Omental fat pad (tissue), 4 donors: Measurements from ENCODE around the gene ACTR1A. TPM values are rescaled to one million over a fixed set of nuclear protein-coding genes. Genes with fewer than 3 reads are reported as not detected.
"Not testable (repeated sequence)": the region's sequence is repeated elsewhere in the genome, so short reads cannot be mapped to it uniquely, and the experiment has no call there.

Source experiments
- ATAC-seq: fragments of 150-250 bp; one replicate; pipeline ENCODE4 v1.9.1; 2016; ENCODE audit warnings: mild to moderate bottlenecking, moderate library complexity; ENCODE audit not compliant: low FRiP score
- DNase-seq: peaks from one replicate; pipeline ENCODE4 v3.0.0-alpha.2; 2019; ENCODE audit warnings: low spot score
- CTCF ChIP-seq, 3 donors: fragments of 450-650 bp; IDR thresholded peaks; one replicate each; pipeline ENCODE4 v1.5.1; 2016 to 2017; ENCODE audit warnings: antibody characterized with exemption in 3 of 3, mild to moderate bottlenecking in 3 of 3, moderate library complexity in 2 of 3
- total RNA-seq, 4 donors: library from RNA; depleted of rRNA; stranded (reverse); fragments of >200 nt; gene quantifications; one replicate each; pipeline ENCODE4 v1.1.0, GENCODE V29; 2016

ACTR1A gene
- total RNA-seq, 4 donors from 2014 or later: 81.8 to 117 (median 113) TPM

GRCh38 chr10:102505462-102506115 lies 3.1 kb upstream of the ACTR1A start:
- TF ChIP-seq CTCF (IDR thresholded peaks at IDR 0.05): no peak
- ATAC-seq: no peak
- no peak for DNase-seq

- ATAC-seq: no peak
- no peak for DNase-seq
- TF ChIP-seq CTCF (IDR thresholded peaks at IDR 0.05): no peak
Measured at GRCh38 chr10:102504976-102505300, 2.4 kb upstream of the ACTR1A start.

GRCh38 chr10:102504179-102504975 lies 1.9 kb upstream of the ACTR1A start:
- DNase-seq (no peak), ATAC-seq (no peak)
- TF ChIP-seq CTCF (IDR thresholded peaks at IDR 0.05): no peak

GRCh38 chr10:102503264-102504178 lies 1.0 kb upstream of the ACTR1A start, which contains the start of gene SUFU:
TSS of gene SUFU (plus strand) at chr10:102503972. CDS start at chr10:102504153, 181 bp downstream.
- TF ChIP-seq CTCF (IDR thresholded peaks at IDR 0.05): peak in 2 of 3 donors; percentile 16 to 33
- ATAC-seq (peak; percentile 83), DNase-seq (peak; percentile 99)

GRCh38 chr10:102502029-102502336 lies 529 bp downstream of the ACTR1A start:
- peak in 1 of 3 donors; percentile 52 for TF ChIP-seq CTCF (IDR thresholded peaks at IDR 0.05)
- ATAC-seq (peak; percentile 88), DNase-seq (peak; percentile 92)

- ATAC-seq: no peak
- no peak for DNase-seq
- no peak for TF ChIP-seq CTCF (IDR thresholded peaks at IDR 0.05)
Measured at GRCh38 chr10:102501201-102502028, 1.1 kb downstream of the ACTR1A start.

GRCh38 chr10:102500686-102501085 lies 1.8 kb downstream of the ACTR1A start:
- not testable (repeated sequence) for DNase-seq, ATAC-seq
